ENCODE measurements around the gene TGIF2. TPM values are rescaled to one million over a fixed set of nuclear protein-coding genes. Genes with fewer than 3 reads are reported as not detected.

TGIF2 gene
- total and polyA plus RNA-seq, 9 of the 15 experiments (the other 6 are each of a cell fraction or from before 2014, with no cell fraction given): 6.8 to 27.8 (median 15.7) TPM

- Histone ChIP-seq H3K9ac (ENCODE audit: insufficient read depth in 1 of 2, low read depth in 2 of 2, low read length in 2 of 2) (no peak overlapping the region), H3K27ac (ENCODE audit: extremely low read depth, low read depth, low read length) (no peak overlapping the region), H3K79me2 (ENCODE audit: control insufficient read depth, insufficient read depth, low read length) (no peaks in the 10 kb centered on the region), H3K4me1 (replicated peaks in 1 of 2; ENCODE audit: control insufficient read depth in 2 of 2, insufficient read depth in 2 of 2, low read length in 2 of 2) (no peaks in the 10 kb centered on the region; a peak in 1 of 5 replicates), H3K27me3 (ENCODE audit: control insufficient read depth in 2 of 2, insufficient read depth in 2 of 2, low read length in 2 of 2) (no peaks in the 10 kb centered on the region; a peak in 1 of 5 replicates), H3K4me3 (no peak overlapping the region), H3K36me3 (ENCODE audit: control insufficient read depth, insufficient read depth, low read length) (peaks cover 30% of the 10 kb centered on the region; the same call in 2 of the 3 replicates), H3K9me3 (replicated peaks; ENCODE audit: control insufficient read depth, insufficient read depth, low read depth, low read length) (no peaks in the 10 kb centered on the region), H3K9me1 (ENCODE audit: control insufficient read depth, insufficient read depth, low read length) (no peaks in the 10 kb centered on the region), H3K4me2 (ENCODE audit: insufficient read depth, low read length) (no peak overlapping the region), H4K20me1 (replicated peaks; ENCODE audit: control insufficient read depth, insufficient read depth, low read length) (0 out of 2 replicates have a peak, but pooled peaks cover 3% of the 10 kb centered on the region), H2AFZ (ENCODE audit: low read depth, low read length) (no peak overlapping the region)
- ATAC-seq: no peak
- TF ChIP-seq ESRRA (IDR thresholded peaks at IDR 0.05; ENCODE audit: borderline replicate concordance, low read depth) (peak; percentile 96), BRF2 (IDR thresholded peaks at IDR 0.05; ENCODE audit: borderline replicate concordance, insufficient read depth, insufficient read length) (no peak), RBM25 (IDR thresholded peaks at IDR 0.05; ENCODE audit: low read depth, low read length, severe bottlenecking) (peak; percentile 19), POLR2G (IDR thresholded peaks at IDR 0.05; ENCODE audit: low read depth, low read length) (peak; percentile 28)
- no TSS peak for BruUV-seq (replicated peaks)
- 84% methylated on average over 14 of the region's 18 CpGs for WGBS (ENCODE audit: insufficient coverage, low coverage, missing lambda C conversion rate)
- DNase-seq (ENCODE audit: extremely low read depth in 1 of 4, low spot score in 3 of 4): no peak
- ChIA-PET POLR2A (interaction anchor here (0.8 to 1.2 kb wide), 2 partner anchors 10 to 466 kb away, joined by 3 to 4 read pairs; no protein-coding TSS in a partner anchor), CTCF (ENCODE audit: low intra/inter-chr PET ratio) (no interaction called here)
- FAIRE-seq: no peak
- intact Hi-C loops (cut with micrococcal nuclease): no loop called here
- in situ Hi-C loops (cut with MboI): no loop called here
Observed at GRCh38 chr20:36528176-36528874, 45.1 kb upstream of the TGIF2 start.

Data from K562 (cell line).